Measurements from ENCODE around the gene PROX1.

DNA sequence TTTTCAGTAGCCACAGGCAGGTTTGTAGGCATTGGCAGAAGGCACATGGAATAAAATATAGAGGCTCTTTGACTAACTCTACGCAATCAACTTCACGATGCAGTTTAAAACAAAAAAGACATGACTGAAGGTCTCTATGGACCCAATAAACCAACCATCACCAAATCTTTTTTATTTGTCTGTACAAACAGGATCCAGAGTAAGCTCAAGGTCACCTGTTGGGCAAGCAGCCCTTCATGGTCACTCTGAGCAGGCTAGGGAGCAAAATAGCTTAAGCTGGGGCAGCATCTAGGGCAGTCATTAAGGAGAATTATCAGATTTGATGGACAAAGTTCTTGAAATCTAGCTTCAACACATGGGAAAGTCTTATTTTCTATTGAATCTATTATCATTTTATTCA, 26.8 kb upstream of the PROX1 start:
- TF ChIP-seq TEAD4 (IDR thresholded peaks at IDR 0.05; ENCODE audit: low read length) (no peak), TEAD4 (CRISPR knock-in tag; IDR thresholded peaks at IDR 0.05; ENCODE audit: borderline replicate concordance) (no peak), SRSF1 (IDR thresholded peaks at IDR 0.05; ENCODE audit: low read depth, low read length) (no peak)
- TF ChIP-seq, protein P1, sequence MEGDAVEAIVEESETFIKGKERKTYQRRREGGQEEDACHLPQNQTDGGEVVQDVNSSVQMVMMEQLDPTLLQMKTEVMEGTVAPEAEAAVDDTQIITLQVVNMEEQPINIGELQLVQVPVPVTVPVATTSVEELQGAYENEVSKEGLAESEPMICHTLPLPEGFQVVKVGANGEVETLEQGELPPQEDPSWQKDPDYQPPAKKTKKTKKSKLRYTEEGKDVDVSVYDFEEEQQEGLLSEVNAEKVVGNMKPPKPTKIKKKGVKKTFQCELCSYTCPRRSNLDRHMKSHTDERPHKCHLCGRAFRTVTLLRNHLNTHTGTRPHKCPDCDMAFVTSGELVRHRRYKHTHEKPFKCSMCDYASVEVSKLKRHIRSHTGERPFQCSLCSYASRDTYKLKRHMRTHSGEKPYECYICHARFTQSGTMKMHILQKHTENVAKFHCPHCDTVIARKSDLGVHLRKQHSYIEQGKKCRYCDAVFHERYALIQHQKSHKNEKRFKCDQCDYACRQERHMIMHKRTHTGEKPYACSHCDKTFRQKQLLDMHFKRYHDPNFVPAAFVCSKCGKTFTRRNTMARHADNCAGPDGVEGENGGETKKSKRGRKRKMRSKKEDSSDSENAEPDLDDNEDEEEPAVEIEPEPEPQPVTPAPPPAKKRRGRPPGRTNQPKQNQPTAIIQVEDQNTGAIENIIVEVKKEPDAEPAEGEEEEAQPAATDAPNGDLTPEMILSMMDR (IDR thresholded peaks at IDR 0.05 in 2 of 3, conservative IDR thresholded peaks at IDR 0.05 in 1 of 3; ENCODE audit: insufficient read depth in 2 of 3, low read depth in 1 of 3, low read length in 3 of 3) = no peak

All from K562 (cell line).